Activated CD4-positive, alpha-beta T cell treated with anti-CD3 and anti-CD28 coated beads, Interleukin-10, Interleukin-2, amounts not matched to agents 100 ng/mL and 50 ng/mL, durations not matched to agents 16 hours and 8 hours (primary cell): Measurements from ENCODE around the gene SLC25A39.
"Not testable (repeated sequence)": the region's sequence is repeated elsewhere in the genome, so short reads cannot be mapped to it uniquely, and the experiment has no call there.

Experiments
- DNase-seq: peaks from one replicate; pipeline ENCODE4 v3.0.0-alpha.2; 2020

SLC25A39 gene

GRCh38 chr17:44324571-44325275 lies at the start of gene SLC25A39:
SLC25A39 (minus strand) TSS chr17:44324823; CDS start chr17:44323562, 1,261 bp downstream.
- peak; percentile 97 for DNase-seq

GRCh38 chr17:44372036-44372435 lies 47.4 kb upstream of the SLC25A39 start:
- DNase-seq = no peak

- peak; percentile 29 for DNase-seq
Measured at GRCh38 chr17:44369414-44370023, 44.9 kb upstream of the SLC25A39 start.

- not testable (repeated sequence) for DNase-seq
Measured at GRCh38 chr17:44368391-44369243, 44.0 kb upstream of the SLC25A39 start.

- no peak for DNase-seq
Measured at GRCh38 chr17:44367231-44367979, 42.8 kb upstream of the SLC25A39 start.

GRCh38 chr17:44365051-44365450 lies 40.4 kb upstream of the SLC25A39 start:
- DNase-seq = not testable (repeated sequence)

- DNase-seq = peak; percentile 64
Measured at GRCh38 chr17:44363613-44364159, 39.1 kb upstream of the SLC25A39 start, which contains the start of gene FAM171A2. FAM171A2 (minus strand) TSS chr17:44363853; CDS start chr17:44363714, 139 bp downstream.

- DNase-seq = no peak
Measured at GRCh38 chr17:44362949-44363612, 38.5 kb upstream of the SLC25A39 start.

- DNase-seq = no peak
Measured at GRCh38 chr17:44362459-44362948, 37.9 kb upstream of the SLC25A39 start.

GRCh38 chr17:44361292-44362260 lies 37.0 kb upstream of the SLC25A39 start:
- no peak for DNase-seq

GRCh38 chr17:44360826-44361225 lies 36.2 kb upstream of the SLC25A39 start:
- DNase-seq = no peak

- no peak for DNase-seq
Measured at GRCh38 chr17:44360144-44360533, 35.5 kb upstream of the SLC25A39 start.

- no peak for DNase-seq
Measured at GRCh38 chr17:44359458-44360143, 35.0 kb upstream of the SLC25A39 start.

- DNase-seq = no peak
Measured at GRCh38 chr17:44359006-44359405, 34.4 kb upstream of the SLC25A39 start.

- no peak for DNase-seq
Measured at GRCh38 chr17:44358066-44358465, 33.4 kb upstream of the SLC25A39 start.

- DNase-seq = no peak
Measured at GRCh38 chr17:44356241-44356640, 31.6 kb upstream of the SLC25A39 start.

GRCh38 chr17:44355642-44356099 lies 31.0 kb upstream of the SLC25A39 start:
- no peak for DNase-seq

- DNase-seq = peak; percentile 55
Measured at GRCh38 chr17:44354582-44355561, 30.2 kb upstream of the SLC25A39 start.
